ENCODE measurements around the gene ZNF248.

The ZNF248 gene

DNA sequence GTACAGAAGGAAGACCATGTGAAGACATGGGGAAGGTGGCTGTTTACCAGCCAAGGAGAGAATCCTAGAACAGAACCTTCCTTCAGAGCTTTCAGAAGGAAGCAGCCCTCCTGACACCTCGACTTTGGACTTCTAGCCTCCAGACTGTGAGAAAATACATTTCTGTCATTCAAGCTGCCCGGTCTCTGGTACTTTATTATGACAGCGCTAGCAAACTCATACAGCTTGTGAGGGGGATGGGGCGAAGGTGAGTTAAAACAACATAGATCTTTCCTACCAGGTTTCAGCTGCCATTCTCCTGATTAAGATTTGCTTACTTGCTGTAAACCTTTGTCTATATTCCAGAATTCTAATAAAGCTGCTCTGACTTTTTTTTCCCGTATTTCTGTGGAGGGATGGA is 14.9 kb upstream of the ZNF248 start:
- ChIA-PET POLR2A (no interaction called here), CTCF (no interaction called here)
- TF ChIP-seq, protein P1, sequence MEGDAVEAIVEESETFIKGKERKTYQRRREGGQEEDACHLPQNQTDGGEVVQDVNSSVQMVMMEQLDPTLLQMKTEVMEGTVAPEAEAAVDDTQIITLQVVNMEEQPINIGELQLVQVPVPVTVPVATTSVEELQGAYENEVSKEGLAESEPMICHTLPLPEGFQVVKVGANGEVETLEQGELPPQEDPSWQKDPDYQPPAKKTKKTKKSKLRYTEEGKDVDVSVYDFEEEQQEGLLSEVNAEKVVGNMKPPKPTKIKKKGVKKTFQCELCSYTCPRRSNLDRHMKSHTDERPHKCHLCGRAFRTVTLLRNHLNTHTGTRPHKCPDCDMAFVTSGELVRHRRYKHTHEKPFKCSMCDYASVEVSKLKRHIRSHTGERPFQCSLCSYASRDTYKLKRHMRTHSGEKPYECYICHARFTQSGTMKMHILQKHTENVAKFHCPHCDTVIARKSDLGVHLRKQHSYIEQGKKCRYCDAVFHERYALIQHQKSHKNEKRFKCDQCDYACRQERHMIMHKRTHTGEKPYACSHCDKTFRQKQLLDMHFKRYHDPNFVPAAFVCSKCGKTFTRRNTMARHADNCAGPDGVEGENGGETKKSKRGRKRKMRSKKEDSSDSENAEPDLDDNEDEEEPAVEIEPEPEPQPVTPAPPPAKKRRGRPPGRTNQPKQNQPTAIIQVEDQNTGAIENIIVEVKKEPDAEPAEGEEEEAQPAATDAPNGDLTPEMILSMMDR (IDR thresholded peaks at IDR 0.05; ENCODE audit: control extremely low read depth, extremely low read depth, low read depth, missing control alignments), result no peak
- no peak for DNase-seq (ENCODE audit: extremely low spot score)

DNA sequence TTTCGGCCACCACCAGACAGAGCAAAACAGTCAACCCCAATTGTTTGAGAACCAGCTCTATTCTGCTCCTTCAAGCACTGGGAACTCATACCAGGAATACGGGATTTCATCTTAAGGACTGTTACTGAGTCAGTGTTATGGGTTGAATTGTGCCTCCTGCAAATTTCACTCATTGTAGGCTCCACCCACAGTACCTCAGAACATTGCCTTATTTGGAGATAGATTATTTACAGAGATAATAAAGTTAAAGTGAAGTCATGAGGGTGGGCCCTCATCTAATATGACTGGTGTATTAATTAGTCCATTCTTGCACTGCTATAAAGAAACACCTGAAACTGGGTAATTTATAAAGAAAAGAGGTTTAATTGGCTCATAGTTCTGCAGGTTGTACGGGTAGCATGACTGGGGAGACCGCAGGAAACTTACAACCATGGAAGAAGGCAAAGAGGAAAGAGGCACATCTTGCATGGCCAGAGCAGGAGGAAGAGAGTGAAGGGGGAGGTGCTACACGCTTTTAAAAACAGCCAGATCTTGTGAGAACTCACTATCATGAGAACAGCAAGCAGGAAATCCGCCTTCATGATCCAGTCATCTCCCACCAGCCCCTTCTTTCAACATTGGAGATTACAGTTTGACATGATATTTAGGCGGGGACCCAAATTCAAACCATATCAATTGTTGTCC is 14.3 kb upstream of the ZNF248 start:
- ChIA-PET POLR2A (no interaction called here), CTCF (no interaction called here)
- TF ChIP-seq, protein P1 (IDR thresholded peaks at IDR 0.05; ENCODE audit: control extremely low read depth, extremely low read depth, low read depth, missing control alignments), result no peak
- DNase-seq (ENCODE audit: extremely low spot score), result no peak

DNA sequence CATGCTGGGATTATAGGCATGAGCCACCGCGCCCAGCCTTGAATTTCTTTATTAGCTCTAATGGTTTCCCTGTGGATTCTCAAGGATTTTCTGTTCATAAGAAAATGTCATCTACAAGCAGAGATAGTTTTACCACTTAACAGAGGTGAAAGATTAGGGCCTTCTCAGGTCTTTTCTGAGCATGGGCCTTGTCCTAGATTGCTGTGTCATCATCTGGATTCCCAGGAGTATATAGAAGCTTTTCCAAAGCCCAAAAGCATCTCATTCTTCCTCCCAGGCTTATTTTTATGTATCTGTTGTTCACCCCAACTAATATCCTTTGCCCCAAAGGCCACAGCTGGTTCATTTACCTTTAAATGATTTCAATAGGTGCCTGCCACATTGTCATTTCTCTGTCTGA is 13.7 kb upstream of the ZNF248 start:
- CTCF ChIA-PET, result no interaction called here
- POLR2A ChIA-PET, result no interaction called here
- TF ChIP-seq, protein P1 (IDR thresholded peaks at IDR 0.05; ENCODE audit: control extremely low read depth, extremely low read depth, low read depth, missing control alignments), result no peak
- DNase-seq (ENCODE audit: extremely low spot score), result no peak

DNA sequence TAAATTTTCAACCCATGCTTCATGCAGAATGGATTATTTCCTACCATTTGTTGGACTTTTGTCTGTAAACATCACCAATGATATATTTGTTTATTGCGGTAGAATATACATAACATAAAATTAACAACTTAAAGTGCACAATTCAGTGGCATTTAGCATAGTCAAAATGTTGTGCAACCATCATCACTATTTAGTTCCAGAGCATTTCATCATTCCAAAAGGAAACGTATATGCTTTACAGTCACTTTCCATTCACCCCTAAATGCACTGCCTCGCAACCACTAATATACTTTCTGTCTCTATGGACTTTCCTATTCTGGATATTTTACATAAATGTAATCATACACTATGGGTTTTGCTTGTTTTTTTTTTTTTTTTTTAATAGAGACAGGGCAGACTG is 11.4 kb upstream of the ZNF248 start:
- ChIA-PET CTCF (no interaction called here), POLR2A (no interaction called here)
- DNase-seq (ENCODE audit: extremely low spot score), result no peak
- TF ChIP-seq, protein P1 (IDR thresholded peaks at IDR 0.05; ENCODE audit: control extremely low read depth, extremely low read depth, low read depth, missing control alignments), result no peak

DNA sequence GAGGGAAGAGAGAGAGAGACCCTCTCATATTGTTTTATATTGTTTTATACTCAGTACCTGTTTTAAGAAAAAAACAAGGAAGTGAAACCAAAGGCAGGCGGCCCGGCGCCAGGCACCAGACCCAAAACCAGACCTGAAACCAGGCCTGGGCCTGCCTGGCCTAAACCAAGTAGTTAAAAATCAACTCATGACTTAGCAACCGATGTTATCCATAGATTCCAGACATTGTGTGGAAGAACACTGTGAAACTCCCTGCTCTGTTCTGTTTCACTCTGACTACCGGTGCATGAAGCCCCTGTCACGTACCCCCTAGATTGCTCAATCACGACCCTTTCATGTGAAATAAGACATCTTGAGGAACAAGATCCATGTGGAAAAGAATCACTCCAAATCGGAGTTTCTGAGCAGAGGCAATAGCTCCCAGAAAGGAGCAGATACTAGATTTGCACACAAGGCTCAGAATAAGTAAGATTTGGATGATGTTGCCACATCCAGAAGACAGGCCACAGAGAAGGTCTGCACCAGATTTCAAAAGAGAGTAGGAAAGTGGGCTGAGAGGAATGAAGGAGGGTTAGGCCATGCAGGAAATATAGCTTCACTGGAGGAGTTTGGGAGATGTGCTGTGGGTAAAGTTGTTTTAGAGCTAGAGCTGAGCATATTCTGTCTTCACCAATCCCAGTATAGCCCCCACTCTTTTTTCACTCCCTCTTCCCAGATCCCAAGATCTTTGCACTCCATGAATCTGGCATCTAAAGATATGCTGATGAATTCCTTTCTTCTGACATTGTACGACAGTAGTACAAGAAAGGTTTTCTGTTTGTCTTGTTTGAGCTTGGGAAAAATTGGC is 8.8 kb upstream of the ZNF248 start:
- POLR2A ChIA-PET, result no interaction called here
- DNase-seq (ENCODE audit: extremely low spot score), result peak; percentile 9
- TF ChIP-seq, protein P1 (IDR thresholded peaks at IDR 0.05; ENCODE audit: control extremely low read depth, extremely low read depth, low read depth, missing control alignments), result no peak
- CTCF ChIA-PET, result interaction anchor here (0.8 to 0.9 kb wide), 2 partner anchors 9 to 12 kb away, joined by 3 read pairs; no protein-coding TSS in a partner anchor

DNA sequence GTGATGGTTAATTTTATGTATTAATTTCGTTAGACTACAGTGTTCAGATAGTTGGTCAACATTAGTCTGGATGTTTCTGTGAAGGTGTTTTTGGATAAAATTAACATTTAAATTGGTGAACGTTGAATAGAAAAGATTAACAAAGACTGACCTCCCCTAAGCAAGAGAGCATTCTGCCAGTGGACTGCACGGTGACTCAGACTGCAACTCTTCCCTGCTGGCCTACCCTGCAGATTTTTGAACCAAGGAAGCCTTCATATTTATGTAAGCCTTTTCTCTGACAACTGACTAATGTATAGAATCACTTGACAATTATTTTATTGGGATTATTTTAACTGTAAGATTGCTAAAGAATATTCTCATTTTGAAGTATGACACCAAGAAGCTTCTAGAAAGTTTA is 7.9 kb upstream of the ZNF248 start:
- TF ChIP-seq, protein P1 (IDR thresholded peaks at IDR 0.05; ENCODE audit: control extremely low read depth, extremely low read depth, low read depth, missing control alignments), result no peak
- ChIA-PET CTCF (no interaction called here), POLR2A (no interaction called here)
- DNase-seq (ENCODE audit: extremely low spot score), result no peak

Data from GM10248 (cell line).